Esophagus muscularis mucosa (tissue), 4 donors: Measurements from ENCODE around the gene PYGM.

Experiments
- CTCF ChIP-seq, 3 experiments: fragments of 200-600 bp in 2 of 3; fragments of 450-650 bp in 1 of 3; sonication (generic) in 2 of 3; IDR thresholded peaks; one replicate each; pipeline ENCODE4 v1.5.1; 2017 to 2019; ENCODE audit warnings: antibody characterized with exemption in 3 of 3, mild to moderate bottlenecking in 2 of 3, moderate library complexity in 1 of 3
- EP300 ChIP-seq: sonication (generic); formaldehyde crosslinking; IDR thresholded peaks from one replicate; pipeline ENCODE4 v1.6.1; 2017; ENCODE audit warnings: antibody characterized with exemption
- POLR2A ChIP-seq: fragments of 450-650 bp; IDR thresholded peaks from one replicate; pipeline ENCODE4 v1.6.1; 2017; ENCODE audit warnings: antibody characterized with exemption, moderate library complexity, mild to moderate bottlenecking, low read depth

- TF ChIP-seq CTCF (IDR thresholded peaks at IDR 0.05) (no peak), POLR2A (no peak), EP300 (no peak)
Observed at GRCh38 chr11:64729851-64730382, 29.9 kb downstream of the PYGM start.
